H9 (cell line): ENCODE data around the gene GBP6. TPM values are rescaled to one million over a fixed set of nuclear protein-coding genes. Genes with fewer than 3 reads are reported as not detected.
"Not testable (repeated sequence)": the region's sequence is repeated elsewhere in the genome, so short reads cannot be mapped to it uniquely, and the experiment has no call there.

ENCODE experiments used
- DNase-seq: peaks from one replicate; pipeline ENCODE4 v3.0.0-alpha.2; 2017
- H2AFZ ChIP-seq: one replicate; pipeline ENCODE4 v1.6.1; 2013; ENCODE audit warnings: mild to moderate bottlenecking, low read length, control low read depth, moderate library complexity
- H2AK5ac ChIP-seq: 2 replicates; pipeline ENCODE4 v1.6.1; 2013; ENCODE audit warnings: low read length, control low read depth, mixed read lengths; ENCODE audit not compliant: insufficient read length
- H2BK120ac ChIP-seq: one replicate; pipeline ENCODE4 v1.6.1; 2013; ENCODE audit warnings: low read depth, mild to moderate bottlenecking, low read length, control low read depth, inconsistent platforms; ENCODE audit not compliant: poor library complexity, severe bottlenecking
- H2BK12ac ChIP-seq: 2 replicates; pipeline ENCODE4 v1.6.1; 2013; ENCODE audit warnings: low read length, control low read depth, mixed read lengths, low read depth; ENCODE audit not compliant: insufficient read length
- H2BK15ac ChIP-seq: 2 replicates; pipeline ENCODE4 v1.6.1; 2013; ENCODE audit warnings: low read depth, low read length, control low read depth
- H2BK20ac ChIP-seq: one replicate; pipeline ENCODE4 v1.6.1; 2013; ENCODE audit warnings: low read depth, mild to moderate bottlenecking, low read length, control low read depth, inconsistent platforms; ENCODE audit not compliant: poor library complexity, severe bottlenecking
- H2BK5ac ChIP-seq: 2 replicates; pipeline ENCODE4 v1.6.1; 2013; ENCODE audit warnings: low read length, control low read depth, mixed read lengths; ENCODE audit not compliant: insufficient read length
- H3K14ac ChIP-seq: 2 replicates; pipeline ENCODE4 v1.6.1; 2013; ENCODE audit warnings: low read length, control low read depth; ENCODE audit not compliant: insufficient read depth
- H3K18ac ChIP-seq: 2 replicates; pipeline ENCODE4 v1.6.1; 2013; ENCODE audit warnings: low read depth, mild to moderate bottlenecking, mixed read lengths, low read length, control low read depth; ENCODE audit not compliant: insufficient read length
- H3K23ac ChIP-seq: 2 replicates; pipeline ENCODE4 v1.6.1; 2013; ENCODE audit warnings: low read length, control low read depth, mixed read lengths, low read depth; ENCODE audit not compliant: insufficient read length
- H3K23me2 ChIP-seq: 2 replicates; pipeline ENCODE4 v1.6.1; 2013; ENCODE audit warnings: low read depth, mild to moderate bottlenecking, mixed read lengths, low read length, control low read depth; ENCODE audit not compliant: insufficient read length, poor library complexity, severe bottlenecking
- H3K27ac ChIP-seq: 2 replicates; pipeline ENCODE4 v1.5.1; 2013; ENCODE audit warnings: low read length, control low read depth, mixed read lengths, low read depth; ENCODE audit not compliant: insufficient read length
- H3K27me3 ChIP-seq: 2 replicates; pipeline ENCODE4 v1.6.1; 2013; ENCODE audit warnings: low read length, control low read depth, inconsistent platforms; ENCODE audit not compliant: insufficient read depth
- H3K4ac ChIP-seq: 2 replicates; pipeline ENCODE4 v1.6.1; 2013; ENCODE audit warnings: low read depth, mild to moderate bottlenecking, control low read depth, inconsistent platforms, low read length, moderate library complexity
- H3K4me1 ChIP-seq: 2 replicates; pipeline ENCODE4 v1.6.1; 2013; ENCODE audit warnings: low read length, control low read depth, inconsistent platforms; ENCODE audit not compliant: insufficient read depth
- H3K4me2 ChIP-seq: 2 replicates; pipeline ENCODE4 v1.6.1; 2013; ENCODE audit warnings: low read length, control low read depth, mixed read lengths; ENCODE audit not compliant: insufficient read length, insufficient read depth
- H3K56ac ChIP-seq: 2 replicates; pipeline ENCODE4 v1.6.1; 2013; ENCODE audit warnings: low read depth, mild to moderate bottlenecking, mixed read lengths, low read length, control low read depth; ENCODE audit not compliant: insufficient read length
- H3K79me1 ChIP-seq: 2 replicates; pipeline ENCODE4 v1.6.1; 2013; ENCODE audit warnings: low read depth, mild to moderate bottlenecking, moderate library complexity, low read length, control low read depth, inconsistent platforms; ENCODE audit not compliant: insufficient read depth, poor library complexity, severe bottlenecking
- H3K79me2 ChIP-seq: 2 replicates; pipeline ENCODE4 v1.6.1; 2013; ENCODE audit warnings: low read length, control low read depth, inconsistent platforms; ENCODE audit not compliant: insufficient read depth
- H3K9ac ChIP-seq: 2 replicates; pipeline ENCODE4 v1.6.1; 2013; ENCODE audit warnings: low read length, control low read depth, mixed read lengths; ENCODE audit not compliant: insufficient read length; ENCODE audit errors: extremely low read depth
- H3K9me3 ChIP-seq: one replicate; pipeline ENCODE4 v1.6.1; 2013; ENCODE audit warnings: low read depth, low read length, inconsistent platforms; ENCODE audit not compliant: control insufficient read depth
- H3T11ph ChIP-seq: one replicate; pipeline ENCODE4 v1.6.1; 2013; ENCODE audit warnings: mild to moderate bottlenecking, low read length, control low read depth, inconsistent platforms
- H4K20me1 ChIP-seq: one replicate; pipeline ENCODE4 v1.6.1; 2013; ENCODE audit not compliant: control insufficient read depth, insufficient read length, insufficient read depth
- H4K5ac ChIP-seq: 2 replicates; pipeline ENCODE4 v1.6.1; 2013; ENCODE audit warnings: low read depth, mild to moderate bottlenecking, mixed read lengths, low read length, control low read depth; ENCODE audit not compliant: insufficient read length
- H4K8ac ChIP-seq: replicated peaks from 2 replicates; pipeline ENCODE4 v1.6.1; 2013; ENCODE audit warnings: low read length, control low read depth, mixed read lengths, low read depth; ENCODE audit not compliant: insufficient read length
- H4K91ac ChIP-seq: 2 replicates; pipeline ENCODE4 v1.6.1; 2013; ENCODE audit warnings: low read depth, mild to moderate bottlenecking, moderate library complexity, mixed read lengths, low read length, control low read depth; ENCODE audit not compliant: insufficient read length
- H3K27ac Mint-ChIP-seq, 3 experiments: 2 replicates in 2 of 3; 3 replicates in 1 of 3; pipeline ENCODE4 v1.8.0; 2020 to 2021; ENCODE audit warnings: mixed read lengths in 3 of 3, mild to moderate bottlenecking in 1 of 3, moderate library complexity in 1 of 3
- H3K27me3 Mint-ChIP-seq: 2 replicates; pipeline ENCODE4 v1.8.0; 2021; ENCODE audit warnings: low read depth, mild to moderate bottlenecking, moderate library complexity, mixed read lengths
- H3K36me3 Mint-ChIP-seq, 3 experiments: 2 replicates in 2 of 3; 3 replicates in 1 of 3; pipeline ENCODE4 v1.8.0; 2020 to 2021; ENCODE audit warnings: low read depth in 3 of 3, mixed read lengths in 3 of 3; ENCODE audit not compliant: insufficient read depth in 1 of 3
- H3K4me1 Mint-ChIP-seq, 2 experiments: 2 replicates each; pipeline ENCODE4 v1.8.0; 2020; ENCODE audit warnings: mixed read lengths in 2 of 2
- H3K4me3 Mint-ChIP-seq, 2 experiments: 2 replicates in 1 of 2; 3 replicates in 1 of 2; pipeline ENCODE4 v1.8.0; 2020 to 2021; ENCODE audit warnings: mild to moderate bottlenecking in 2 of 2, mixed read lengths in 2 of 2, moderate library complexity in 1 of 2
- H3K9me3 Mint-ChIP-seq, 2 experiments: 2 replicates in 1 of 2; 3 replicates in 1 of 2; pipeline ENCODE4 v1.8.0; 2020; ENCODE audit warnings: mild to moderate bottlenecking in 2 of 2, mixed read lengths in 2 of 2, moderate library complexity in 1 of 2
- WGBS: extraction: QIAGEN DNeasy Blood & Tissue Kit; methylation state at CpG from one replicate; pipeline ENCODE4 v1.1.7; 2013; ENCODE audit warnings: missing lambda C conversion rate, low lambda C conversion rate, mixed read lengths; ENCODE audit not compliant: insufficient read length; ENCODE audit errors: extremely low coverage; 5-methylcytosine and 5-hydroxymethylcytosine counted together
- total RNA-seq: library from RNA; stranded (reverse); gene quantifications from 2 replicates; pipeline ENCODE4 v1.2.1, GENCODE V29; 2021
- TF ChIP-seq, protein P1 (sequence below): fragments of 200-600 bp; sonication (generic); conservative IDR thresholded peaks from 3 replicates; pipeline ENCODE4 v1.8.0; 2021; ENCODE audit warnings: antibody characterized with exemption, mild to moderate bottlenecking

The GBP6 gene
- total RNA-seq, 1 experiment from 2014 or later: not detected

DNA sequence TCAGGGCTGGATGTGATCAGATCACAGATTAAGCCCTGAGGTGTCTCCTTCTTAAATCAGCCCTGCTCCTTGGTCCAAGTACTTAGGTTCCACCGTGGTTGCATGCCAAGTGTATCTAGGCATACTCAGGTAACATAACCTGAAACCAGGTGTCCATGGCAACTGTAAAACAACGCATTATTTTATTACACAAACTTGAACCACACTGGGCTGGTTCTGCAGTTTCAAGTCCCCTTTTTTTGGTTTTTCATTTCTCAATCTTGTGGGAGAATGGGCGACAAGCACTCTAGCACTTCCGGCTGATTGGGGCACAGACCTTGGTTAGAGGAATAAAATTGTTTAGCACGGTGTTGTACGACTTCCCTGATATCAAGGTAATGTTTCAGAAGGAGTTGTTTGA, 65.2 kb downstream of the GBP6 start:
- Histone ChIP-seq H3K18ac (no peak overlapping the region), H3K9ac (no peak overlapping the region), H3T11ph (no peak overlapping the region), H3K14ac (no peak overlapping the region), H4K8ac (no peak overlapping the region), H3K27ac (no peak overlapping the region), H3K4me2 (no peak overlapping the region), H3K23me2 (no peaks in the 10 kb centered on the region), H4K20me1 (no peaks in the 10 kb centered on the region), H2BK15ac (no peak overlapping the region), H2AFZ (no peak overlapping the region), H2AK5ac (no peak overlapping the region), H2BK5ac (no peak overlapping the region), H3K79me1 (no peaks in the 10 kb centered on the region), H3K4ac (no peak overlapping the region), H3K27me3 (no peaks in the 10 kb centered on the region), H3K23ac (no peak overlapping the region), H3K9me3 (no peaks in the 10 kb centered on the region), H3K56ac (no peak overlapping the region), H2BK20ac (no peak overlapping the region), H2BK120ac (no peak overlapping the region), H2BK12ac (no peak overlapping the region), H4K91ac (no peak overlapping the region), H3K79me2 (no peaks in the 10 kb centered on the region), H4K5ac (no peak overlapping the region), H3K4me1 (no peaks in the 10 kb centered on the region)
- Mint-ChIP-seq H3K27me3 (no peaks in the 10 kb centered on the region), H3K4me1 (no peaks in the 10 kb centered on the region), H3K4me3 (no peak overlapping the region), H3K9me3 (no peaks in the 10 kb centered on the region), H3K27ac (no peak overlapping the region), H3K36me3 (no peaks in the 10 kb centered on the region)
- no peak for DNase-seq
- TF ChIP-seq, protein P1, sequence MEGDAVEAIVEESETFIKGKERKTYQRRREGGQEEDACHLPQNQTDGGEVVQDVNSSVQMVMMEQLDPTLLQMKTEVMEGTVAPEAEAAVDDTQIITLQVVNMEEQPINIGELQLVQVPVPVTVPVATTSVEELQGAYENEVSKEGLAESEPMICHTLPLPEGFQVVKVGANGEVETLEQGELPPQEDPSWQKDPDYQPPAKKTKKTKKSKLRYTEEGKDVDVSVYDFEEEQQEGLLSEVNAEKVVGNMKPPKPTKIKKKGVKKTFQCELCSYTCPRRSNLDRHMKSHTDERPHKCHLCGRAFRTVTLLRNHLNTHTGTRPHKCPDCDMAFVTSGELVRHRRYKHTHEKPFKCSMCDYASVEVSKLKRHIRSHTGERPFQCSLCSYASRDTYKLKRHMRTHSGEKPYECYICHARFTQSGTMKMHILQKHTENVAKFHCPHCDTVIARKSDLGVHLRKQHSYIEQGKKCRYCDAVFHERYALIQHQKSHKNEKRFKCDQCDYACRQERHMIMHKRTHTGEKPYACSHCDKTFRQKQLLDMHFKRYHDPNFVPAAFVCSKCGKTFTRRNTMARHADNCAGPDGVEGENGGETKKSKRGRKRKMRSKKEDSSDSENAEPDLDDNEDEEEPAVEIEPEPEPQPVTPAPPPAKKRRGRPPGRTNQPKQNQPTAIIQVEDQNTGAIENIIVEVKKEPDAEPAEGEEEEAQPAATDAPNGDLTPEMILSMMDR: no peak
- WGBS: no CpG with 5 or more reads among the region's 6 CpGs

DNA sequence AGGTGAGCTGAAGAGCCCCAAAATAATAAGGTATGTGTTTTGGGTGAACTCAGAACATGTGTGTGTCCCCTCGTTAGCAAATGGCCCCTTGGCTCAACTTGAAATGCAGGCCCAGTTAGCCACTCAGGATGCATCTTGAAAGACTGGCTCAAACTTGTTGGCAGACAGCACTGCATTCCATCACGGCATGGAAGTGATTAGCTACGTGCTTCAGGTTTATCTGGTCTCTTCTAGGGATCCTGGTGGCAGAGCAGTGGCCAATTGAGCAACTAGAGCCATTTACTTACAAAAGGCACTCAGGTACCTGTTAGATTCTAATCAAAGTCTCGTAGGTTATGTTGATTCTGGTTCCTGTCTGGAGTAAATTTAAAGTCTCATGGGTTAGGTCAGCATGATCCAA, 65.8 kb downstream of the GBP6 start:
- H3K36me3 Mint-ChIP-seq, H4K91ac ChIP-seq, H2AK5ac ChIP-seq, H3T11ph ChIP-seq, H3K27me3 Mint-ChIP-seq, H3K56ac ChIP-seq, H3K4me3 Mint-ChIP-seq, H2AFZ ChIP-seq, DNase-seq, H3K4me2 ChIP-seq, H3K27ac ChIP-seq, H4K5ac ChIP-seq, H3K18ac ChIP-seq, H3K27ac Mint-ChIP-seq, H4K8ac ChIP-seq, H3K79me2 ChIP-seq, H3K9ac ChIP-seq, H2BK5ac ChIP-seq, H3K79me1 ChIP-seq, H4K20me1 ChIP-seq, H3K23me2 ChIP-seq, H2BK120ac ChIP-seq, H3K4ac ChIP-seq, H3K9me3 Mint-ChIP-seq, H3K23ac ChIP-seq, H3K4me1 ChIP-seq, H3K14ac ChIP-seq, H2BK12ac ChIP-seq, H3K27me3 ChIP-seq, H2BK20ac ChIP-seq, H3K9me3 ChIP-seq, H3K4me1 Mint-ChIP-seq, H2BK15ac ChIP-seq: not testable (repeated sequence)
- WGBS: no CpG with 5 or more reads among the region's 4 CpGs
